A673 (cell line): ENCODE data around the gene URI1.

ENCODE experiments used
- EZH2 ChIP-seq: fragments of 200-600 bp; sonication (generic); IDR thresholded peaks from 2 replicates; pipeline ENCODE4 v1.6.1; 2017; ENCODE audit warnings: borderline replicate concordance, low read depth, mild to moderate bottlenecking, mixed read lengths, antibody characterized with exemption, low read length; ENCODE audit not compliant: poor library complexity, severe bottlenecking
- TF ChIP-seq, protein P1 (sequence below): fragments of 300-800, 200-600 bp; sonication (generic); conservative IDR thresholded peaks from 2 replicates; pipeline ENCODE4 v1.5.1; 2017; ENCODE audit warnings: low read depth, mild to moderate bottlenecking, antibody characterized with exemption, low read length, moderate library complexity, mixed read lengths

DNA sequence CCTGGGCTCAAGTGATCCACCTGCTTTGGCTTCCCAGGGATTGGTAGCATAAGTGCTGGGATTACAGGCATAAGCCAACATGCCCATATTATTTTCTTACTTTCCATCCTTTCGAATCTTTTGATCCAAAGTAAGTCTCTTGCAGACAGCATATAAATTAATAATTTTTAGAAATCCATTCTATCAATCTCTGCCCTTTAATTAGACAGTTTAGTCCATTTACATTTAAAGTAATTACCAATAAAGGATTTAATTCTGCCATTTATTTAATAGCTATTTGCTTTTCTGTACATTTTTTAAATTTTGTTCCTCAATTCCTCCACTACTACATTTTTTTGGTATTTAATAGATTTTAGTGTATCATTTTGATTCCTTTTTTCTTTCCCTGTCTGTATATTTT is 7.3 kb upstream of the URI1 start:
- no peak for TF ChIP-seq EZH2
- TF ChIP-seq, protein P1, sequence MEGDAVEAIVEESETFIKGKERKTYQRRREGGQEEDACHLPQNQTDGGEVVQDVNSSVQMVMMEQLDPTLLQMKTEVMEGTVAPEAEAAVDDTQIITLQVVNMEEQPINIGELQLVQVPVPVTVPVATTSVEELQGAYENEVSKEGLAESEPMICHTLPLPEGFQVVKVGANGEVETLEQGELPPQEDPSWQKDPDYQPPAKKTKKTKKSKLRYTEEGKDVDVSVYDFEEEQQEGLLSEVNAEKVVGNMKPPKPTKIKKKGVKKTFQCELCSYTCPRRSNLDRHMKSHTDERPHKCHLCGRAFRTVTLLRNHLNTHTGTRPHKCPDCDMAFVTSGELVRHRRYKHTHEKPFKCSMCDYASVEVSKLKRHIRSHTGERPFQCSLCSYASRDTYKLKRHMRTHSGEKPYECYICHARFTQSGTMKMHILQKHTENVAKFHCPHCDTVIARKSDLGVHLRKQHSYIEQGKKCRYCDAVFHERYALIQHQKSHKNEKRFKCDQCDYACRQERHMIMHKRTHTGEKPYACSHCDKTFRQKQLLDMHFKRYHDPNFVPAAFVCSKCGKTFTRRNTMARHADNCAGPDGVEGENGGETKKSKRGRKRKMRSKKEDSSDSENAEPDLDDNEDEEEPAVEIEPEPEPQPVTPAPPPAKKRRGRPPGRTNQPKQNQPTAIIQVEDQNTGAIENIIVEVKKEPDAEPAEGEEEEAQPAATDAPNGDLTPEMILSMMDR = no peak
